Glutamatergic neuron (in vitro differentiated cells): ENCODE data around the gene FCER1A. TPM values are rescaled to one million over a fixed set of nuclear protein-coding genes. Genes with fewer than 3 reads are reported as not detected.

Experiments
- DNase-seq: peaks from one replicate; pipeline ENCODE4 v3.0.0; 2022
- H3K27ac Mint-ChIP-seq: one replicate; pipeline ENCODE4 v1.8.0; 2020; ENCODE audit warnings: mild to moderate bottlenecking, mixed read lengths, inconsistent platforms; ENCODE audit not compliant: unreplicated experiment
- H3K27me3 Mint-ChIP-seq: one replicate; pipeline ENCODE4 v1.8.0; 2020; ENCODE audit warnings: mild to moderate bottlenecking, moderate library complexity, mixed read lengths, inconsistent platforms; ENCODE audit not compliant: unreplicated experiment
- H3K36me3 Mint-ChIP-seq: one replicate; pipeline ENCODE4 v1.8.0; 2020; ENCODE audit warnings: mild to moderate bottlenecking, mixed read lengths, inconsistent platforms; ENCODE audit not compliant: unreplicated experiment
- H3K4me1 Mint-ChIP-seq: one replicate; pipeline ENCODE4 v1.8.0; 2020; ENCODE audit warnings: mild to moderate bottlenecking, low read depth, mixed read lengths, inconsistent platforms; ENCODE audit not compliant: unreplicated experiment
- H3K4me3 Mint-ChIP-seq: one replicate; pipeline ENCODE4 v1.8.0; 2020; ENCODE audit warnings: mild to moderate bottlenecking, mixed read lengths, inconsistent platforms; ENCODE audit not compliant: unreplicated experiment
- H3K9me3 Mint-ChIP-seq: one replicate; pipeline ENCODE4 v1.8.0; 2020; ENCODE audit warnings: mild to moderate bottlenecking, moderate library complexity, mixed read lengths, inconsistent platforms; ENCODE audit not compliant: unreplicated experiment
- CTCF ChIP-seq: fragments of 200-600 bp; sonication (generic); IDR thresholded peaks from one replicate; pipeline ENCODE4 v1.5.0; 2021; ENCODE audit not compliant: partially characterized antibody, unreplicated experiment
- total RNA-seq: library from RNA; stranded (reverse); fragmentation: NEBNext Ultra II Directional; extraction: Animal tissue kit (Norgen Biotek cat#: 25700); gene quantifications from one replicate; pipeline ENCODE4 v1.2.1, GENCODE V29; 2021; ENCODE audit not compliant: unreplicated experiment

Gene FCER1A
- total RNA-seq, 1 donor from 2014 or later, result not detected

- no peak for TF ChIP-seq CTCF
- Mint-ChIP-seq H3K27ac (no peak overlapping the region), H3K9me3 (no peaks in the 10 kb centered on the region), H3K4me1 (no peaks in the 10 kb centered on the region), H3K27me3 (peaks cover 2% of the 10 kb centered on the region), H3K36me3 (no peaks in the 10 kb centered on the region), H3K4me3 (no peak overlapping the region)
- no peak for DNase-seq
These were observed 5.3 kb upstream of the FCER1A start for GRCh38 chr1:159296706-159297375.

- peaks cover 2% of the 10 kb centered on the region for H3K27me3 Mint-ChIP-seq
- no peak for DNase-seq
- no peaks in the 10 kb centered on the region for H3K4me1 Mint-ChIP-seq
- no peak for TF ChIP-seq CTCF
- H3K9me3 Mint-ChIP-seq, result no peaks in the 10 kb centered on the region
- H3K36me3 Mint-ChIP-seq, result no peaks in the 10 kb centered on the region
- H3K27ac Mint-ChIP-seq, result no peak overlapping the region
- no peak overlapping the region for H3K4me3 Mint-ChIP-seq
These were observed 2.0 kb upstream of the FCER1A start for GRCh38 chr1:159300146-159300545.

- Mint-ChIP-seq H3K27ac (no peak overlapping the region), H3K4me1 (no peaks in the 10 kb centered on the region), H3K36me3 (no peaks in the 10 kb centered on the region), H3K9me3 (no peaks in the 10 kb centered on the region), H3K4me3 (no peak overlapping the region), H3K27me3 (peaks cover 1% of the 10 kb centered on the region)
- DNase-seq, result no peak
- no peak for TF ChIP-seq CTCF
These were observed 5.3 kb downstream of the FCER1A start for GRCh38 chr1:159307346-159308020.

GRCh38 chr1:159311679-159312078, 9.5 kb downstream of the FCER1A start:
- DNase-seq, result no peak
- no peak for TF ChIP-seq CTCF
- Mint-ChIP-seq H3K9me3 (no peaks in the 10 kb centered on the region), H3K27me3 (no peaks in the 10 kb centered on the region), H3K36me3 (no peaks in the 10 kb centered on the region), H3K27ac (no peak overlapping the region), H3K4me1 (no peaks in the 10 kb centered on the region), H3K4me3 (no peak overlapping the region)

GRCh38 chr1:159315381-159315780, 13.2 kb downstream of the FCER1A start:
- H3K27ac Mint-ChIP-seq, result no peak overlapping the region
- DNase-seq, result no peak
- H3K27me3 Mint-ChIP-seq, result no peaks in the 10 kb centered on the region
- no peak overlapping the region for H3K4me3 Mint-ChIP-seq
- H3K36me3 Mint-ChIP-seq, result no peaks in the 10 kb centered on the region
- no peak for TF ChIP-seq CTCF
- H3K9me3 Mint-ChIP-seq, result no peaks in the 10 kb centered on the region
- no peaks in the 10 kb centered on the region for H3K4me1 Mint-ChIP-seq
